T-helper 1 cell treated with Interleukin-12 subunit alpha and Interleukin-12 subunit beta and Interleukin-4 antibody, amounts not matched to agents 30 ng/mL and 1 ng/mL, for 36 hours (primary cell): ENCODE data around the gene SDHA. TPM values are rescaled to one million over a fixed set of nuclear protein-coding genes. Genes with fewer than 3 reads are reported as not detected.
"Not testable (repeated sequence)": the region's sequence is repeated elsewhere in the genome, so short reads cannot be mapped to it uniquely, and the experiment has no call there.

ENCODE experiments used
- intact Hi-C: fragments of 100-400 bp; cut with micrococcal nuclease; formaldehyde crosslinking; loops from one replicate; pipeline ENCODE4 v1.15.1; 2024
- total RNA-seq: library from RNA; stranded (reverse); gene quantifications from 2 replicates; pipeline ENCODE4 v1.2.3, GENCODE V29; 2022

Gene SDHA
- total RNA-seq, 1 donor from 2014 or later, result 144 TPM

- intact Hi-C loops, result not testable (repeated sequence)
Observed at GRCh38 chr5:251975-252374, 33.9 kb downstream of the SDHA start.

GRCh38 chr5:252546-252945 is 34.4 kb downstream of the SDHA start:
- intact Hi-C loops, result no loop called here

GRCh38 chr5:254322-254721 is 36.2 kb downstream of the SDHA start:
- intact Hi-C loops, result not testable (repeated sequence)

DNA sequence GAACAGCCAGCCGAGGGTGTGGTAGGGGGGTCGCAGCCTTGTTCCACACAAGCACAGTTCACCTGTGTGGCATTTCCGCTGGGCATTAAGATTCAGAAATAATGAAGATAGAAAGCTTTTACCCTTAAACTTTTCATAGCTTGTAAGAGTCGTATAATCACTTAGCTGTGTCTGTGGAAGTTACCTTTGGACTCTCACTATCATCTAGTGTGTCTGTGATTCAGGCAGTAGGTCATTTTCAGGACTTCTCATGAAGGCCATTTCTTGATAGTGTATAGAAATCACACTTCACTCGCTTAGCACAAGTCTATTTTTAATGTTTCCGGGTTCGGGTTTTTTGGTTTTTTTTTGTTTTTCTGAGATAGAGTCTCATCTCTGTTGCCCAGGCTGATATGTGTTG is 37.0 kb downstream of the SDHA start:
- intact Hi-C loops, result not testable (repeated sequence)

- intact Hi-C loops, result not testable (repeated sequence)
Observed at GRCh38 chr5:256347-256746, 38.2 kb downstream of the SDHA start.

- intact Hi-C loops, result no loop called here
Observed at GRCh38 chr5:257148-257547, 39.0 kb downstream of the SDHA start.

- intact Hi-C loops, result not testable (repeated sequence)
Observed at GRCh38 chr5:263275-263974, 45.3 kb downstream of the SDHA start.

DNA sequence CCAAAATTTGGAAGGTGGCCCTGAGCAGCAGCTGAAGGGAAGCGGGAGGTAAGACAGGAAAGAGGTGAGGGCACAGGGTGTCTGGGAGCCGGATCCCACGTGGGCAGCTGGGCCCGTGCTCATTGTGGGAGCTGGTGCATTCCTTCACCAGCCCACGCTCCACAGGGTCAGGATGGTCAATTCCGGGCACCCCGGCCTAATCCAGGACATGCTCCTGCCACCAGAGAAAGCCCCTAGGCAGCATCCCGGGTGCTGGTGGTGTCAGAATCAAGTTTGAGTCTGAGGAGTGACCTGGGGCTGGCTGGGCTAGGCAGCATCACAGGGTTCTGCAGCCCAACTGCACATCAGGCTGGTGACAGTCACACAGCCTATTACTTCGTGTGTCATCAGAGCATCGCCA is 46.2 kb downstream of the SDHA start:
- intact Hi-C loops, result no loop called here

- intact Hi-C loops, result not testable (repeated sequence)
Observed at GRCh38 chr5:266311-267026, 48.3 kb downstream of the SDHA start.

GRCh38 chr5:267716-268115 is 49.6 kb downstream of the SDHA start:
- intact Hi-C loops, result no loop called here

DNA sequence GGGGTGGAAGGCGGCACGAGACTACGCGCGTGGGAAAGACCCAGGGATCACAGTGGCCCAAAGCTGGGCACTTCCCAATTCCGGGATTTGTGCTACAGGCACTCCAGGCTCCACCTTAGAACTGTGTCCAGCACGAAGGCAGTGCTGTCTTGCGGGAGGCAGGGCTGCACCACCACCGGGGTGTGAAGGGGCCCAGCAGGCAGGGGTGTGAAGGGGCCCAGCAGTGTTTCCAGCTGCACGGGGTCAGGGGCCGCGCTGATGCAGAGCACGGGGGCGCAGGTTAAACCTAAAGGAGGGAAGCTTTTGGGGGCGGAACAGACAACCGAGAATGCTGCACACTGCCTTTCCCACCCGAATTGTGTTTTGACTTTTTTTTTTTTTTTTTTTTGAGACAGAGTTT is 52.2 kb downstream of the SDHA start:
- intact Hi-C loops, result loop anchor here (2.0 to 5.0 kb wide), 3 partner anchors 157 to 1530 kb away; partner anchors contain the start of gene NDUFS6

DNA sequence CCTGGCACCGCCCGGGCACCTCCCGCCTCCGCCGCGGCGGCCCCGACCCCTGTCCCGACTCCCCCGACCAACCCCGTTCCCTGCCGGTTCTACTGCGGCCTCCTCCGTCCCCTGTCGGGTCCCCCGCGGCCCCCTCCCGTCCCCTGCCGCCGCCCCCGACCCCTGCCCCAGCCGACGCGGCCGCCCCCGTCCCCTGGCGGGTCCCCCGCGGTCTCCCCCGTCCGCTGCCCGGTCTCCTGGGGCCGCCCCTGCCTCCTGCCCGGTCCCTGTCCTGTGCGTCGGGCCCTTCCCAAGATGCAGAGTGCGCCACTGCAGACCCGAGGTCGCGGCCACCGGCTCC is 53.7 kb downstream of the SDHA start:
- intact Hi-C loops, result loop anchor here (1.0 to 5.0 kb wide), 11 partner anchors 27 to 1529 kb away; partner anchors contain the start of genes CEP72, EXOC3 and NDUFS6

DNA sequence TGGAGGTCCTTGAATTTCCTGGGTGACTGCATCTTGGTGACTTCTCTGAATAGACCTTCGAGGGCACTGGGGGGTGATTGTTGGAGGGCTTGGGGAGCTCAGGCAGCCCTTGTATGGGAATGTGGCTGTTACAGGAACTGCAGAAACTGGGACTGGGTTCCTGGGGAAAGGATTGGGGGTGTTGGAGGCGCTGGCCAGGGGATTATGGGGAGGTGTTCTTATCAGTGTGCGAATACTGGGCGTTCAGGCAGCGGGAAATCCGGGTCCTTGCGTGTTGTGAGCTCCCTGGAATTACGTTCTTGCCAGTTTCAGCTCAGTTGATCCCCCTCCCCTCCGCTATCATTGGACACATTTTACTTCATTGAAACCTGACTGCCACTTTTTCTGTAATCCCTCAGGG is 55.0 kb downstream of the SDHA start:
- intact Hi-C loops, result loop anchor here (5.0 kb wide), 2 partner anchors 154 to 184 kb away; no protein-coding TSS in a partner anchor

DNA sequence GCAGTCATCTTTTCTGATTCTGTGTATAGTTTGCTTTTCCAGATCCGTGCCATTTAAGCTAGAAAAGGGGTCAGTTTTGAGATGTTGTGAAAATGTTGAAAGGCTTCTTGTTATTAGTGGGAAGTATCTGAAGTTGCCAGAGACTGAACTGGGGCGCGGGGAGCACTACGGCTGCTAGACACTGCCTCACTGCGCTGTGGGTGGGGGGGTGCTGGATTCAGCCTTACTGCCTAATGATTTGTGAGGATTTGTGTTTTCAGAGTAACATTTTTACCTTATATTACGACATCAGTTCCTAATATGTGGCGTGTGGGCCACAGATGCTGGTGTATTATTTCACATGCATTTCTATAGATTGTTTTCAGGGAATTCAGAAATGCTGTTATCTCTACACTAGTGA is 55.4 kb downstream of the SDHA start:
- intact Hi-C loops, result loop anchor here (5.0 kb wide), 2 partner anchors 154 to 184 kb away; no protein-coding TSS in a partner anchor

DNA sequence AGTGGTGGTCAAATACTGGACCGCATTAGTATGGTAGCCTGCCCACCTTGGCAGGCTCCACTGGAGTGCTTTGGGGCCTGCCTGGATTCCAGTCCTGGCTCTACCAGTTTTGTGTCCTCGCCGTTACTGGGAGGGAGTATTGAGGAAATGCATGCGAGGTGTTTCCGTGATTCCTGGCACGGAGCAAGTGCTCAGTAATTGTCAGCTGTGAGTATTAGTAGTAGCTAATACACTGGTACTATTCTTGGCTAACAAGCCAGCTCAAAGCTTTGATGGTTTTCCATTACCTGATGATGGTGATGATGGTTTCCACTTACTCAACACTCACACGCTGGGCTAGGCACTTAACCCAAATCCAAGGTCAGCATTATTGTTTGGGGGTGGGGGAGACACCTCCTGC is 56.2 kb downstream of the SDHA start:
- intact Hi-C loops, result loop anchor here (5.0 kb wide), 2 partner anchors 153 to 183 kb away; no protein-coding TSS in a partner anchor

GRCh38 chr5:278646-279045 is 60.5 kb downstream of the SDHA start:
- intact Hi-C loops, result no loop called here

DNA sequence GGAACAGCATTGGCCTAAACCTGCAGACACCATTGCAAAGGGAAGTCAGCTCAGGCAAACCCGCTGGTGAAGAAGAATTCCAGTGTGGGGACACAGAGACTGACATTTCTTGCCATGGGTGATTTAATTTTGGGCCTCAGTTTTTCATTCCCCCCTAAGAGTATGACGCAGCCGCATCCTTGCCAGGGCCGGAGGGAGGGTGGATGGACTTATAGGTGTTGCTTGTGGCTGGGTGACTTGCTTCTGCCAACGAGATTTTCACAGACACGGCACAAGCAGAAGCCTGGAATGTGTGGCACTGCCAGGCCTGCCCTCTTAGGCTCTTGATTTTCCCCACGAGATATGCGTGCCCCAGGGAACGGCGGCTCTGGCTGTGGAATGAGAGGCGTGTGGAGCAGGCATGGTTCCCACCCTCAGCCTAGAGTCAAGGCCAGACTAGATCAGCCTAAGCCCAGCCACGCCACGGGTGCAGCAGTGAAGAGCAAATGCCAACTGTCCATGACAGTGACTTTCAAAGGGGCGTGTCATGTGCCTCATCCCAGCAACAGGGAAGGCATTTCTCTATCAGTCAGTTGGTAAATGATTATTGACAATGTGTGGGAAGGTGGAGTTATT is 61.0 kb downstream of the SDHA start:
- intact Hi-C loops, result not testable (repeated sequence)

GRCh38 chr5:285991-286557 is 68.0 kb downstream of the SDHA start:
- intact Hi-C loops, result no loop called here

DNA sequence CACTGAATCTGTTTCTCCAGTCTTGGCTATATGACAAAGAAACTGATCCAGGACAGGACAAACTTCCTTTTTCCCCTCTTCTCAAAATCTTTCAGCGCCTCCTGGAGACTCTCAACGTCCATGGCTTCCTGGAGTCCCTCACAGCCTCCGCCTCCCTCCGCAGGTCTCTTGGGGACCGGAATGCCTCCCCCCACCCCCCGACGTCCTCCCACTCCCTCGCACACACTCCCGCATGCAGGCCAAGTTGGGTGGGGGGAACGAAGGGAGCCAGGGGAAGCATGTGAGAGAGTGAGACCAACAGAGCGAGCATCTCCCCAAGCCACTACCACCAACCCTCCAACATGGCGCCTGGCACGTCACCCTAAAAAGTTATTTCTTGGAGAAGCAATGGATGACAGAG is 72.1 kb downstream of the SDHA start:
- intact Hi-C loops, result not testable (repeated sequence)

DNA sequence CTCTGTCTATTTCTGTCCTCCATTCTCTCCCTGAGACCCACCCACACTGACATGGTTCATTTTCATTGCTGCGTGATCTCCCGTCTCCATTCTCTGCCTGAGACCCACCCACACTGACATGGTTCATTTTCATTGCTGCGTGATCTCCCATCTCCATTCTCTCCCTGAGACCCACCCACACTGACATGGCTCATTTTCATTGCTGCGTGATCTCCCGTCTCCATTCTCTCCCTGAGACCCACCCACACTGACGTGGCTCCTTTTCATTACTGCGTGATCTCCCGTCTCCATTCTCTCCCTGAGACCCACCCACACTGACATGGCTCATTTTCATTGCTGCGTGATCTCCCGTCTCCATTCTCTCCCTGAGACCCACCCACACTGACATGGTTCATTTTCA is 73.2 kb downstream of the SDHA start:
- intact Hi-C loops, result not testable (repeated sequence)

DNA sequence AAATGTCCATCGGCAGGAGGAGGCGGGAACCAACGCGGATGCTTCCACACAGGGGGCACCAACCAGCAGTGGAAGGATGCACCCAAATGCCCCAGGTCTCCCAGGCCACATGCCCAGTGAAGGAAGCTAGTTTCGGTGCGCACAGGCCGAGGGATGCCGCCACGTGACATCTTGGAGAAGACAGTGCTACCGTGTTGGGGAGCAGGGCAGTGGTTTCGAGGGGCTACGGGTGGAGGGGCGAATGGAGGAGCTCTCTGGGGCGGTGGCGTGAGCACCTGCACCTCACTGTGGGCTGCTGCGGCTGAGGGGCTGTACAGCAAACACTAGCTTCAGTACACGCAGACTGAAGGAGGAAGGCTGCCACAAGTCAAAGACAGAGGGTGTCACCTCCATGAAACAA is 76.7 kb downstream of the SDHA start:
- intact Hi-C loops, result not testable (repeated sequence)

- intact Hi-C loops, result not testable (repeated sequence)
Observed at GRCh38 chr5:296207-296606, 78.1 kb downstream of the SDHA start.
